Trophoblast cell (in vitro differentiated cells and primary cell): ENCODE data around the gene ATP6V0A1.
A peak's percentile ranks its signal among the peaks of the same experiment; 100 is the strongest.

Experiments
- DNase-seq, 2 donors: peaks; one replicate each; pipeline ENCODE4 v3.0.0-alpha.2; 2016
- H2AFZ ChIP-seq: 2 replicates; pipeline ENCODE4 v1.6.1; 2013; ENCODE audit warnings: low read length, moderate library complexity, mild to moderate bottlenecking; ENCODE audit not compliant: insufficient read depth, poor library complexity
- H2AK5ac ChIP-seq: 2 replicates; pipeline ENCODE4 v1.6.1; 2013; ENCODE audit warnings: mild to moderate bottlenecking, low read length
- H2BK120ac ChIP-seq: 2 replicates; pipeline ENCODE4 v1.6.1; 2013; ENCODE audit warnings: low read length, mild to moderate bottlenecking, moderate library complexity; ENCODE audit not compliant: insufficient read depth, poor library complexity
- H2BK12ac ChIP-seq: 2 replicates; pipeline ENCODE4 v1.6.1; 2013; ENCODE audit warnings: mild to moderate bottlenecking, low read length, moderate library complexity
- H2BK5ac ChIP-seq: 2 replicates; pipeline ENCODE4 v1.6.1; 2013; ENCODE audit warnings: low read length, low read depth, moderate library complexity, mild to moderate bottlenecking; ENCODE audit not compliant: poor library complexity
- H3K14ac ChIP-seq: 2 replicates; pipeline ENCODE4 v1.6.1; 2013; ENCODE audit warnings: mild to moderate bottlenecking, low read length
- H3K18ac ChIP-seq: 2 replicates; pipeline ENCODE4 v1.6.1; 2013; ENCODE audit warnings: mild to moderate bottlenecking, low read length
- H3K23ac ChIP-seq: 2 replicates; pipeline ENCODE4 v1.6.1; 2013; ENCODE audit warnings: low read length
- H3K27ac ChIP-seq: 2 replicates; pipeline ENCODE4 v1.5.1; 2013; ENCODE audit warnings: low read depth, mild to moderate bottlenecking, inconsistent platforms, low read length, moderate library complexity
- H3K27me3 ChIP-seq: 2 replicates; pipeline ENCODE4 v1.6.1; 2013; ENCODE audit warnings: inconsistent platforms, mild to moderate bottlenecking, low read length, moderate library complexity; ENCODE audit not compliant: insufficient read depth
- H3K36me3 ChIP-seq, 2 experiments: 1 replicate in 1 of 2; 2 replicates in 1 of 2; pipeline ENCODE4 v1.6.1; 2013; ENCODE audit warnings: low read length in 2 of 2, mild to moderate bottlenecking in 2 of 2, moderate library complexity in 1 of 2; ENCODE audit not compliant: insufficient read depth in 2 of 2, control insufficient read depth in 1 of 2
- H3K4ac ChIP-seq: 2 replicates; pipeline ENCODE4 v1.6.1; 2013; ENCODE audit warnings: low read depth, mild to moderate bottlenecking, low read length, moderate library complexity
- H3K4me1 ChIP-seq, 2 experiments: 1 replicate in 1 of 2; 2 replicates in 1 of 2; pipeline ENCODE4 v1.6.1; 2013; ENCODE audit warnings: low read length in 2 of 2, mild to moderate bottlenecking in 2 of 2, moderate library complexity in 1 of 2; ENCODE audit not compliant: insufficient read depth in 2 of 2, control insufficient read depth in 1 of 2
- H3K4me2 ChIP-seq: 2 replicates; pipeline ENCODE4 v1.6.1; 2013; ENCODE audit warnings: inconsistent platforms, mild to moderate bottlenecking, low read length, moderate library complexity
- H3K4me3 ChIP-seq: 2 replicates; pipeline ENCODE4 v1.5.1; 2013; ENCODE audit warnings: mild to moderate bottlenecking, low read depth, low read length, inconsistent platforms
- H3K79me1 ChIP-seq: one replicate; pipeline ENCODE4 v1.6.1; 2013; ENCODE audit warnings: low read length
- H3K79me2 ChIP-seq: 2 replicates; pipeline ENCODE4 v1.6.1; 2013; ENCODE audit warnings: low read length, mild to moderate bottlenecking; ENCODE audit not compliant: control insufficient read depth, insufficient read depth, poor library complexity
- H3K9ac ChIP-seq: 2 replicates; pipeline ENCODE4 v1.6.1; 2013; ENCODE audit warnings: mild to moderate bottlenecking, low read length
- H3K9me3 ChIP-seq: 2 replicates; pipeline ENCODE4 v1.6.1; 2013; ENCODE audit warnings: low read depth, mild to moderate bottlenecking, control low read depth, inconsistent platforms, low read length; ENCODE audit not compliant: insufficient read depth
- H4K12ac ChIP-seq: 2 replicates; pipeline ENCODE4 v1.6.1; 2013; ENCODE audit warnings: low read depth, mild to moderate bottlenecking, low read length, moderate library complexity
- H4K8ac ChIP-seq: 2 replicates; pipeline ENCODE4 v1.6.1; 2013; ENCODE audit warnings: low read depth, mild to moderate bottlenecking, low read length, moderate library complexity
- H4K91ac ChIP-seq: one replicate; pipeline ENCODE4 v1.6.1; 2013; ENCODE audit warnings: low read depth, mild to moderate bottlenecking, low read length, moderate library complexity
- WGBS: extraction: QIAGEN DNeasy Blood & Tissue Kit; methylation state at CpG from one replicate; pipeline ENCODE4 v1.1.7; 2013; ENCODE audit warnings: missing lambda C conversion rate; ENCODE audit not compliant: insufficient read length, insufficient coverage; ENCODE audit errors: extremely low coverage; 5-methylcytosine and 5-hydroxymethylcytosine counted together

The ATP6V0A1 gene

GRCh38 chr17:42459256-42459800 lies 650 bp downstream of the ATP6V0A1 start:
- H2BK120ac ChIP-seq, result no peak overlapping the region
- no peaks in the 10 kb centered on the region for H3K27me3 ChIP-seq
- H4K8ac ChIP-seq, result peak overlapping the region; percentile 97
- no peak overlapping the region for H4K91ac ChIP-seq
- peaks cover 3% of the 10 kb centered on the region for H3K79me2 ChIP-seq
- H4K12ac ChIP-seq, result no peak overlapping the region
- H3K9me3 ChIP-seq, result no peaks in the 10 kb centered on the region
- WGBS, result no CpG with 5 or more reads among the region's 11 CpGs
- H3K18ac ChIP-seq, result no peak overlapping the region
- peak overlapping the region; percentile 80 for H3K4me3 ChIP-seq
- no peak overlapping the region for H3K14ac ChIP-seq
- no peak overlapping the region for H2BK5ac ChIP-seq
- H2AK5ac ChIP-seq, result no peak overlapping the region
- peaks cover 3 to 6% of the 10 kb centered on the region in 2 experiments for H3K4me1 ChIP-seq
- H2BK12ac ChIP-seq, result no peak overlapping the region
- H3K36me3 ChIP-seq, result peaks cover 5 to 8% of the 10 kb centered on the region in 2 experiments
- H2AFZ ChIP-seq, result no peak overlapping the region
- peak overlapping the region; percentile 91 for H3K9ac ChIP-seq
- DNase-seq, result peak; percentile 56 to 66
- H3K4me2 ChIP-seq, result peak overlapping the region; percentile 90
- H3K79me1 ChIP-seq, result peaks cover 6% of the 10 kb centered on the region
- peak overlapping the region; percentile 36 for H3K27ac ChIP-seq
- H3K4ac ChIP-seq, result peak overlapping the region; percentile 99
- H3K23ac ChIP-seq, result no peak overlapping the region

DNA sequence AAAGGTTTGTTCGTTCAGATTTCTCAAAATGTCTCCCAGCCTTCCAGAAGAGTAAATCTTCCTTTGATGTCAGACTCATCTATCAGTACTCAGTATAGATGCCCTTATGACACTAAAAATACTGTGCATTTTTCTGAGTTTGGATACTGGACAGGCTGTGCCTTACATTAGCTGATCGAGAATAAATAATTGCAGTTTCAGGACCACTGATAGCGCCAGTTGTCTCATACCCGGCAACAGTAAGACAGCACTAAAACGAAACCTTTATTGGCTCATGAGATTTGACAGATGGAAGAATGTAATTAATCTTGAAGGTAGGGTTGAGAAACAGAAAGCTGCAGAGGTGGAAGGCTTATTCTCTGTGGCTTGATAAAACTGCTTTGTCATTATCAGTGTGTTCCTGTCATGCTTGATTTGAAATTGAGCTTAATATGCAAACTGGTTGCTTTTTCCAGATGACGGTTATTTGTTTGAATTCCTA lies 1.2 kb downstream of the ATP6V0A1 start:
- Histone ChIP-seq H3K4me3 (no peak overlapping the region), H3K4me1 (peaks cover 3 to 6% of the 10 kb centered on the region in 2 experiments), H3K27me3 (no peaks in the 10 kb centered on the region), H3K27ac (no peak overlapping the region), H3K36me3 (peaks cover 5 to 8% of the 10 kb centered on the region in 2 experiments), H4K91ac (no peak overlapping the region), H3K79me2 (peaks cover 3% of the 10 kb centered on the region), H3K9ac (no peak overlapping the region), H4K8ac (no peak overlapping the region), H3K4ac (no peak overlapping the region), H3K14ac (no peak overlapping the region), H3K23ac (no peak overlapping the region), H2BK12ac (no peak overlapping the region), H3K79me1 (peaks cover 6% of the 10 kb centered on the region), H2AK5ac (no peak overlapping the region), H3K18ac (no peak overlapping the region), H4K12ac (no peak overlapping the region), H3K9me3 (no peaks in the 10 kb centered on the region), H3K4me2 (peak overlapping the region; percentile 90), H2BK5ac (no peak overlapping the region), H2AFZ (no peak overlapping the region), H2BK120ac (no peak overlapping the region)
- no peak for DNase-seq
- WGBS, result no CpG with 5 or more reads among the region's 6 CpGs

- Histone ChIP-seq H2AFZ (no peak overlapping the region), H3K4me1 (peaks cover 3 to 6% of the 10 kb centered on the region in 2 experiments), H3K79me1 (peaks cover 6% of the 10 kb centered on the region), H3K18ac (no peak overlapping the region), H2BK12ac (no peak overlapping the region), H3K4ac (no peak overlapping the region), H3K9ac (no peak overlapping the region), H2BK5ac (no peak overlapping the region), H3K9me3 (no peaks in the 10 kb centered on the region), H4K91ac (no peak overlapping the region), H3K4me3 (no peak overlapping the region), H3K23ac (no peak overlapping the region), H3K27me3 (no peaks in the 10 kb centered on the region), H3K4me2 (no peak overlapping the region), H4K12ac (no peak overlapping the region), H4K8ac (no peak overlapping the region), H3K36me3 (peaks cover 5 to 12% of the 10 kb centered on the region in 2 experiments), H3K14ac (no peak overlapping the region), H3K27ac (no peak overlapping the region), H3K79me2 (peaks cover 3% of the 10 kb centered on the region), H2AK5ac (no peak overlapping the region), H2BK120ac (no peak overlapping the region)
- no peak for DNase-seq
- WGBS, result no CpG with 5 or more reads among the region's 1 CpG
Measured at GRCh38 chr17:42460371-42460770, 1.7 kb downstream of the ATP6V0A1 start.

DNA sequence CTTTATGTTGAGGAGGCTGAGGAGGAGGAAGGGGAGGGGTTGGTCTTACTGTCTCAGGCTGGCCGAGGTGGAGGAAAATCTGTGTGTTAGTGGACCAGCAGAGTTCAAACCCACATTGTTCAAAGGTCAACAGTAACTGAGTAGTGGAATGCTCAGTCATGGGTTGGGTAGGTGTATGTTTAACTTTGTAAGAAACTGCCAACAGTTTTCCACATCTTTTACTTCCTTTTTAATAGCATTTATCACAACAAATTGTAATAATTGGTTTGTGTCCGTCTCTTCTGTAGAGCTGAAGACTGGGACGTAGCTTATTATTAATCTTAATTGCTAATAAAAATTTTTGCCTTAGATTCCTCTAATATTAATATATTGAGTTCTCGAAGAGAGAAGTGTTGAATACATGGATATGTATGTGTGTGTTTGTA lies 5.3 kb downstream of the ATP6V0A1 start:
- Histone ChIP-seq H4K91ac (no peak overlapping the region), H3K4me3 (no peak overlapping the region), H3K18ac (no peak overlapping the region), H2BK12ac (no peak overlapping the region), H3K4ac (no peak overlapping the region), H2BK5ac (no peak overlapping the region), H3K79me2 (peaks cover under 1% of the 10 kb centered on the region), H2AFZ (no peak overlapping the region), H3K27me3 (no peaks in the 10 kb centered on the region), H3K79me1 (peaks cover under 1% of the 10 kb centered on the region), H3K9me3 (no peaks in the 10 kb centered on the region), H3K36me3 (peaks cover 10 to 19% of the 10 kb centered on the region in 2 experiments), H3K4me1 (peaks cover 2 to 4% of the 10 kb centered on the region in 2 experiments), H2BK120ac (no peak overlapping the region), H3K9ac (no peak overlapping the region), H3K27ac (no peak overlapping the region), H3K4me2 (no peak overlapping the region), H3K14ac (no peak overlapping the region), H2AK5ac (no peak overlapping the region), H3K23ac (no peak overlapping the region), H4K12ac (no peak overlapping the region), H4K8ac (no peak overlapping the region)
- DNase-seq, result no peak
- no CpG with 5 or more reads among the region's 4 CpGs for WGBS
